Measurements from ENCODE around the gene JAKMIP1.

The JAKMIP1 gene

GRCh38 chr4:6065166-6065565 lies 135.2 kb downstream of the JAKMIP1 start:
- DNase-seq (ENCODE audit: low read depth) = no peak

GRCh38 chr4:6064383-6064782 lies 136.0 kb downstream of the JAKMIP1 start:
- DNase-seq (ENCODE audit: low read depth) = no peak

GRCh38 chr4:6063684-6064083 lies 136.7 kb downstream of the JAKMIP1 start:
- no peak for DNase-seq (ENCODE audit: low read depth)

GRCh38 chr4:6062133-6062532 lies 138.2 kb downstream of the JAKMIP1 start:
- no peak for DNase-seq (ENCODE audit: low read depth)

- no peak for DNase-seq (ENCODE audit: low read depth)
These were observed 141.0 kb downstream of the JAKMIP1 start for GRCh38 chr4:6059375-6059805.

- DNase-seq (ENCODE audit: low read depth) = no peak
These were observed 141.6 kb downstream of the JAKMIP1 start for GRCh38 chr4:6058531-6059374.

- no peak for DNase-seq (ENCODE audit: low read depth)
These were observed 143.2 kb downstream of the JAKMIP1 start for GRCh38 chr4:6056976-6057766.

- no peak for DNase-seq (ENCODE audit: low read depth)
These were observed 144.9 kb downstream of the JAKMIP1 start for GRCh38 chr4:6055436-6055835.

- DNase-seq (ENCODE audit: low read depth) = no peak
These were observed 145.3 kb downstream of the JAKMIP1 start for GRCh38 chr4:6055030-6055429.

- DNase-seq (ENCODE audit: low read depth) = no peak
These were observed 146.0 kb downstream of the JAKMIP1 start for GRCh38 chr4:6054162-6054922.

GRCh38 chr4:6052679-6053078 lies 147.7 kb downstream of the JAKMIP1 start:
- DNase-seq (ENCODE audit: low read depth) = no peak

- no peak for DNase-seq (ENCODE audit: low read depth)
These were observed 149.8 kb downstream of the JAKMIP1 start for GRCh38 chr4:6050551-6050950.

GRCh38 chr4:6049985-6050384 lies 150.4 kb downstream of the JAKMIP1 start:
- no peak for DNase-seq (ENCODE audit: low read depth)

- DNase-seq (ENCODE audit: low read depth) = no peak
These were observed 151.1 kb downstream of the JAKMIP1 start for GRCh38 chr4:6049278-6049677.

- DNase-seq (ENCODE audit: low read depth) = no peak
These were observed 151.8 kb downstream of the JAKMIP1 start for GRCh38 chr4:6048537-6048936.

- DNase-seq (ENCODE audit: low read depth) = no peak
These were observed 153.1 kb downstream of the JAKMIP1 start for GRCh38 chr4:6047130-6047673.

GRCh38 chr4:6046526-6047129 lies 153.7 kb downstream of the JAKMIP1 start:
- no peak for DNase-seq (ENCODE audit: low read depth)

- no peak for DNase-seq (ENCODE audit: low read depth)
These were observed 155.5 kb downstream of the JAKMIP1 start for GRCh38 chr4:6044805-6045204.

- no peak for DNase-seq (ENCODE audit: low read depth)
These were observed 156.1 kb downstream of the JAKMIP1 start for GRCh38 chr4:6044276-6044675.

GRCh38 chr4:6043843-6044242 lies 156.5 kb downstream of the JAKMIP1 start:
- DNase-seq (ENCODE audit: low read depth) = no peak

- DNase-seq (ENCODE audit: low read depth) = no peak
These were observed 157.2 kb downstream of the JAKMIP1 start for GRCh38 chr4:6043188-6043587.

Data from stimulated activated CD4-positive, alpha-beta T cell treated with anti-CD3 and anti-CD28 coated beads, Interleukin-2, amount 100 ng/mL, for 4 hours (primary cell).